Upper lobe of left lung (tissue), 6 donors: ENCODE results near the gene CLTCL1. TPM values are rescaled to one million over a fixed set of nuclear protein-coding genes. Genes with fewer than 3 reads are reported as not detected.
A peak's percentile ranks its signal among the peaks of the same experiment; 100 is the strongest.

Experiments
- ATAC-seq, 2 donors: fragments of 200-7000 bp; cut with Tn5 transposase; one replicate each; pipeline ENCODE4 v1.9.1; 2022; ENCODE audit warnings: mild to moderate bottlenecking in 2 of 2, moderate library complexity in 2 of 2; ENCODE audit not compliant: low FRiP score in 2 of 2
- DNase-seq, 2 donors: peaks; one replicate each; pipeline ENCODE4 v3.0.0-alpha.2; 2019 to 2020
- H3K27ac ChIP-seq, 4 donors: fragments of 200-600 bp; sonication (generic); one replicate each; pipeline ENCODE4 v1.5.1; 2016 to 2019
- H3K27me3 ChIP-seq, 4 donors: fragments of 200-600 bp; sonication (generic); one replicate each; pipeline ENCODE4 v1.5.1; 2017 to 2019
- H3K36me3 ChIP-seq, 4 donors: fragments of 200-600 bp; sonication (generic); one replicate each; pipeline ENCODE4 v1.5.1; 2016 to 2019
- H3K4me1 ChIP-seq, 4 donors: fragments of 200-600 bp; sonication (generic); one replicate each; pipeline ENCODE4 v1.5.1; 2018 to 2019
- H3K4me3 ChIP-seq, 4 donors: fragments of 200-600 bp; sonication (generic); one replicate each; pipeline ENCODE4 v1.5.1; 2017 to 2019; ENCODE audit warnings: mild to moderate bottlenecking in 2 of 4, moderate library complexity in 1 of 4
- H3K9me3 ChIP-seq, 4 donors: fragments of 200-600 bp; sonication (generic); one replicate each; pipeline ENCODE4 v1.5.1; 2018 to 2019
- EP300 ChIP-seq, 4 donors: sonication (generic); formaldehyde crosslinking; IDR thresholded peaks; one replicate each; pipeline ENCODE4 v1.5.1; 2017; ENCODE audit warnings: antibody characterized with exemption in 4 of 4, control low read depth in 2 of 4
- POLR2A ChIP-seq, 4 donors: fragments of 450-650 bp; IDR thresholded peaks; one replicate each; pipeline ENCODE4 v1.5.1; 2016 to 2017; ENCODE audit warnings: antibody characterized with exemption in 4 of 4, mild to moderate bottlenecking in 2 of 4
- POLR2AphosphoS5 ChIP-seq, 2 donors: sonication (generic); formaldehyde crosslinking; IDR thresholded peaks; one replicate each; pipeline ENCODE4 v1.5.1; 2017; ENCODE audit warnings: antibody characterized with exemption in 2 of 2
- WGBS, 2 donors: methylation state at CpG; one replicate each; pipeline ENCODE4 v1.1.5; 2017 to 2018; 5-methylcytosine and 5-hydroxymethylcytosine counted together
- total RNA-seq, 6 donors: library from RNA; depleted of rRNA in 4 of 6; stranded (reverse); fragments of >200 nt in 4 of 6; gene quantifications; one replicate each; pipeline versions ENCODE4 v1.1.0 to v1.2.1, GENCODE V29; 2016 to 2021
- TF ChIP-seq, protein P1 (sequence below), 6 experiments: fragments of 450-650 bp in 4 of 6; fragments of 200-600 bp in 2 of 6; sonication (generic) in 2 of 6; IDR thresholded peaks; one replicate each; pipeline ENCODE4 v1.5.1; 2016 to 2019; ENCODE audit warnings: antibody characterized with exemption in 6 of 6
- donor health status: DM: no; HTN: no; CAD: no; lungs with moderate emphysema.
- donor health status: DM: no; HTN: yes; CAD: no; lungs with severe emphysema.

CLTCL1 gene
- total RNA-seq, 6 donors from 2014 or later, result 3.0 to 14.7 (median 6.0) TPM

- Histone ChIP-seq H3K4me1 (peaks cover 8 to 29% (median 9%) of the 10 kb centered on the region in 4 donors), H3K9me3 (peaks cover 0 to 3% (median 0%) of the 10 kb centered on the region in 4 donors), H3K27ac (no peak overlapping the region), H3K4me3 (peak overlapping the region in 3 of 4 donors; percentile 22 to 40 (median 22)), H3K36me3 (no peaks in the 10 kb centered on the region), H3K27me3 (peaks cover 4 to 38% (median 21%) of the 10 kb centered on the region in 4 donors)
- WGBS, 2 donors, result 1 to 2% methylated on average over 50 to 53 of the region's 92 CpGs
- no peak for ATAC-seq
- TF ChIP-seq, protein P1, sequence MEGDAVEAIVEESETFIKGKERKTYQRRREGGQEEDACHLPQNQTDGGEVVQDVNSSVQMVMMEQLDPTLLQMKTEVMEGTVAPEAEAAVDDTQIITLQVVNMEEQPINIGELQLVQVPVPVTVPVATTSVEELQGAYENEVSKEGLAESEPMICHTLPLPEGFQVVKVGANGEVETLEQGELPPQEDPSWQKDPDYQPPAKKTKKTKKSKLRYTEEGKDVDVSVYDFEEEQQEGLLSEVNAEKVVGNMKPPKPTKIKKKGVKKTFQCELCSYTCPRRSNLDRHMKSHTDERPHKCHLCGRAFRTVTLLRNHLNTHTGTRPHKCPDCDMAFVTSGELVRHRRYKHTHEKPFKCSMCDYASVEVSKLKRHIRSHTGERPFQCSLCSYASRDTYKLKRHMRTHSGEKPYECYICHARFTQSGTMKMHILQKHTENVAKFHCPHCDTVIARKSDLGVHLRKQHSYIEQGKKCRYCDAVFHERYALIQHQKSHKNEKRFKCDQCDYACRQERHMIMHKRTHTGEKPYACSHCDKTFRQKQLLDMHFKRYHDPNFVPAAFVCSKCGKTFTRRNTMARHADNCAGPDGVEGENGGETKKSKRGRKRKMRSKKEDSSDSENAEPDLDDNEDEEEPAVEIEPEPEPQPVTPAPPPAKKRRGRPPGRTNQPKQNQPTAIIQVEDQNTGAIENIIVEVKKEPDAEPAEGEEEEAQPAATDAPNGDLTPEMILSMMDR (IDR thresholded peaks at IDR 0.05), result no peak
- TF ChIP-seq POLR2A (IDR thresholded peaks at IDR 0.05), result no peak
- TF ChIP-seq POLR2AphosphoS5 (IDR thresholded peaks at IDR 0.05), result no peak
- TF ChIP-seq EP300 (IDR thresholded peaks at IDR 0.05), result no peak
- peak in 1 of 2 donors; percentile 87 for DNase-seq
Measured at GRCh38 chr22:19149047-19149883, 142.3 kb downstream of the CLTCL1 start.

- Histone ChIP-seq H3K4me1 (peaks cover 13 to 36% (median 15%) of the 10 kb centered on the region in 4 donors), H3K27me3 (peaks cover 4 to 38% (median 21%) of the 10 kb centered on the region in 4 donors), H3K27ac (no peak overlapping the region), H3K36me3 (no peaks in the 10 kb centered on the region), H3K9me3 (no peaks in the 10 kb centered on the region), H3K4me3 (peak overlapping the region in 2 of 4 donors; percentile 22 to 40)
- DNase-seq, result peak in 1 of 2 donors; percentile 59
- TF ChIP-seq POLR2A (IDR thresholded peaks at IDR 0.05) (no peak), EP300 (IDR thresholded peaks at IDR 0.05) (no peak), POLR2AphosphoS5 (IDR thresholded peaks at IDR 0.05) (no peak)
- TF ChIP-seq, protein P1 (IDR thresholded peaks at IDR 0.05), result no peak
- no peak for ATAC-seq
- WGBS, 2 donors, result 44 to 56% methylated on average over 11 to 27 of the region's 33 CpGs
Measured at GRCh38 chr22:19148417-19149046, 143.0 kb downstream of the CLTCL1 start.

- TF ChIP-seq POLR2A (IDR thresholded peaks at IDR 0.05) (no peak), POLR2AphosphoS5 (IDR thresholded peaks at IDR 0.05) (no peak), EP300 (IDR thresholded peaks at IDR 0.05) (no peak)
- TF ChIP-seq, protein P1 (IDR thresholded peaks at IDR 0.05), result no peak
- Histone ChIP-seq H3K27ac (no peak overlapping the region), H3K4me1 (peaks cover 16 to 43% (median 18%) of the 10 kb centered on the region in 4 donors), H3K27me3 (peaks cover 4 to 38% (median 21%) of the 10 kb centered on the region in 4 donors), H3K4me3 (no peak overlapping the region), H3K36me3 (peaks cover 2 to 5% (median 3%) of the 10 kb centered on the region in 4 donors), H3K9me3 (no peaks in the 10 kb centered on the region)
- DNase-seq, result no peak
- 37 to 38% methylated on average over 9 of the region's 9 CpGs for WGBS, 2 donors
- no peak for ATAC-seq
Measured at GRCh38 chr22:19147195-19147780, 144.2 kb downstream of the CLTCL1 start.

- 62 to 76% methylated on average over 10 to 11 of the region's 11 CpGs for WGBS, 2 donors
- peaks cover 16 to 43% (median 18%) of the 10 kb centered on the region in 4 donors for H3K4me1 ChIP-seq
Measured at GRCh38 chr22:19146215-19146968, 145.1 kb downstream of the CLTCL1 start.

More at GRCh38 chr22:19146215-19146968, 145.1 kb downstream of the CLTCL1 start:
- Histone ChIP-seq H3K27me3 (peaks cover 4 to 34% (median 20%) of the 10 kb centered on the region in 4 donors), H3K27ac (no peak overlapping the region), H3K4me3 (no peak overlapping the region), H3K36me3 (peaks cover 5 to 14% (median 9%) of the 10 kb centered on the region in 4 donors), H3K9me3 (no peaks in the 10 kb centered on the region)
- no peak for TF ChIP-seq EP300 (IDR thresholded peaks at IDR 0.05)
- TF ChIP-seq POLR2A (IDR thresholded peaks at IDR 0.05), result no peak
- TF ChIP-seq, protein P1 (IDR thresholded peaks at IDR 0.05), result no peak
- TF ChIP-seq POLR2AphosphoS5 (IDR thresholded peaks at IDR 0.05), result no peak
- DNase-seq, result no peak
- ATAC-seq, result no peak
